Measurements from ENCODE around the gene KCNJ15.

GRCh38 chr21:38355992-38356781 lies 99.4 kb downstream of the KCNJ15 start:
- TF ChIP-seq CTCF (IDR thresholded peaks at IDR 0.05): peak; percentile 66
- no peak for TF ChIP-seq EZH2 (IDR thresholded peaks at IDR 0.05; ENCODE audit: borderline replicate concordance, insufficient read depth, low read depth, low read length, poor library complexity, severe bottlenecking)

All from B cell (primary cell).